ENCODE data around the gene AGPS.
"Not testable (repeated sequence)": the region's sequence is repeated elsewhere in the genome, so short reads cannot be mapped to it uniquely, and the experiment has no call there.

The AGPS gene

DNA sequence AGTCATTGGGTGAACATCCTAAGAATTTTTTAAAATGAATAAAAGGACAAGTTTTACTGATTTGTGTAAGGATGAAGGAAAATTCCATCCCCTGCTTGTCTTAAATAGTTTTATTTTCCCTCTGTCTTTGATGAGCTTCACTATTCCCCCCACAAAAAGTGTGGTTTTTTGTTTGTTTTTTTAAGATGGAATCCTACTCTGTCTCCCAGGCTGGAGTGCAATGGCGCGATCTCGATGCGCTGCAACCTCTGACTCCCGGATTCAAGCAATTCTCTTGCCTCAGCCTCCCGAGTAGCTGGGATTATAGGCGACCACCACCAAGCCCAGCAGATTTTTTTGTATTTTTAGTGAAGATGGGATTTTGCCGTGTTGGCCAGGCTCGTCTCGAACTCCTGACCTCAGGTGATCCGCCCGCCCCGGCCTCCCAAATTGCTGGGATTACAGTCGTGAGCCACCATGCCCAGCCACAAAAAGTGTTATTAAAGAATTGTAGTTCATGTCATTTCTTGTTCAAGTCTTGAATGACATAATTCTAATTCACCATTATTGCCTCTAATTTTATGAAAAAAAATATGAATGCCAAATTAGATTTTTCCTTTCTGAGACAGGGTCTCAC is 91.7 kb downstream of the AGPS start:
- no peak for DNase-seq (ENCODE audit: low read depth)
- TF ChIP-seq, protein P1, sequence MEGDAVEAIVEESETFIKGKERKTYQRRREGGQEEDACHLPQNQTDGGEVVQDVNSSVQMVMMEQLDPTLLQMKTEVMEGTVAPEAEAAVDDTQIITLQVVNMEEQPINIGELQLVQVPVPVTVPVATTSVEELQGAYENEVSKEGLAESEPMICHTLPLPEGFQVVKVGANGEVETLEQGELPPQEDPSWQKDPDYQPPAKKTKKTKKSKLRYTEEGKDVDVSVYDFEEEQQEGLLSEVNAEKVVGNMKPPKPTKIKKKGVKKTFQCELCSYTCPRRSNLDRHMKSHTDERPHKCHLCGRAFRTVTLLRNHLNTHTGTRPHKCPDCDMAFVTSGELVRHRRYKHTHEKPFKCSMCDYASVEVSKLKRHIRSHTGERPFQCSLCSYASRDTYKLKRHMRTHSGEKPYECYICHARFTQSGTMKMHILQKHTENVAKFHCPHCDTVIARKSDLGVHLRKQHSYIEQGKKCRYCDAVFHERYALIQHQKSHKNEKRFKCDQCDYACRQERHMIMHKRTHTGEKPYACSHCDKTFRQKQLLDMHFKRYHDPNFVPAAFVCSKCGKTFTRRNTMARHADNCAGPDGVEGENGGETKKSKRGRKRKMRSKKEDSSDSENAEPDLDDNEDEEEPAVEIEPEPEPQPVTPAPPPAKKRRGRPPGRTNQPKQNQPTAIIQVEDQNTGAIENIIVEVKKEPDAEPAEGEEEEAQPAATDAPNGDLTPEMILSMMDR (conservative IDR thresholded peaks at IDR 0.05; ENCODE audit: low read depth, low read length): no peak
- no peak overlapping the region for H3K4me3 ChIP-seq (ENCODE audit: low read length)

DNA sequence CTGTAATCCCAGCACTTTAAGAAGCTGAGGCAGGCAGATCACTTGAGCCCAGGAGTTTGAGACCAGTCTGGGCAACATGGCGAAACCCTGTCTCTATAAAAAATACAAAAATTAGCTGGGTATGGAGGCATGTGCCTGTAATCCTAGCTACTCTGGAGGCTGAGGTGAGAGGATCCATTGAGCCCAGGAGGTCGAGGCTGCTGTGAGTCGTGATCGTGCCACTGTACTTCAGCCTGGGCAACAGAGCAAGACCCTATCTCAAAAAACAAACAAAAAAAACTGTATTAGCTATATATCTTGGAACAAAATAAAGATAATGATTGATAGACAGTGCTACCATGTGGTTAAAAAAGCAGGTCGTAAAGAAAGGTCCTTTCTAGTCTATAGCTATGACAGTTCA is 93.1 kb downstream of the AGPS start:
- H3K4me3 ChIP-seq (ENCODE audit: low read length): not testable (repeated sequence)

DNA sequence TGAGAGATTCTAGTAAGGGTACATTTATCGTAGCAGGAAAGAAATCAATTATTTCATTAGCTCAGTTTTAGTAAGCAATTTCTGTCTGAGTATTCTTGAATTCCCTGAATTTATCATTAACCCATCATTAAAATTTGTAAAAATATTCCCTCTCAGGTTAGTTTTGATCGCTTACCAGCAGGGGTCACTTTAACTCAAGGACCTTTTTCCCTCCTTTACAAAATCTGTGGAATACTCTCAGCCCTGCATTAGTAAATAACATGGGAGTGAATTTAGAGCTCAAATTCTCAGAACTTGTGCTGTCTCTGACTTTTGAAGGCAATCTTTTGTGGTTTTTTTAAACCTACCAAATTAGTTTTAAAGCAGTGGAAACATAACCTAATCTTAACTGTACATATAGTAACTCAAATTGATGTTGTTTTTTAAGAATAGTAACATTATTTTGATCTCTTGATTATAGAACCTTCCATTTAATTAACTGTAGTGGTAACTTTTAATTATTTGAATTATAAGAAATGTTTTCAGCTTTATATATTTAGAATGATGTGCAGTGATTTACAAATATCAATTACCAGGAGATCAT is 97.2 kb downstream of the AGPS start:
- no peak for DNase-seq (ENCODE audit: low read depth)
- TF ChIP-seq, protein P1 (conservative IDR thresholded peaks at IDR 0.05; ENCODE audit: low read depth, low read length): peak; percentile 71
- no peak overlapping the region for H3K4me3 ChIP-seq (ENCODE audit: low read length)

More for the DNA sequence above, 93.1 kb downstream of the AGPS start:
- DNase-seq (ENCODE audit: low read depth): not testable (repeated sequence)

DNA sequence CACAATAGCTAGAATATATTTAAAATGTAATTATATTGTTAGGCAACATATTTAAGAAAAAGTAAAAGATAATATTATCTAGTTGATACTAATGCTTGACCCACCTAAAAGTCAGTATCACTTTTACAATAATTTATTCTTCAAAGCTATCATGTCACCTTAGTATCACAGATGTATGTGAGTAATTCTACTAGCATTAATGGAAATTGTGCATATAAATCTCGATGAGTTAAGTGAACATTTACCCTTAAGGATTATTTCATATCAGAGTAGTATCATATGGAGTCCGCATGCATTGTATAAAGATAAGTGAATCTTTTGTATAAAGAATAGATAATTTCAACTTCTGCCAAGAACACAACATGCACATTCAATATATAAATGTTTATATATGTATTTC is 103.4 kb downstream of the AGPS start:
- no peak overlapping the region for H3K4me3 ChIP-seq (ENCODE audit: low read length)
- DNase-seq (ENCODE audit: low read depth): no peak
- TF ChIP-seq, protein P1 (conservative IDR thresholded peaks at IDR 0.05; ENCODE audit: low read depth, low read length): no peak

DNA sequence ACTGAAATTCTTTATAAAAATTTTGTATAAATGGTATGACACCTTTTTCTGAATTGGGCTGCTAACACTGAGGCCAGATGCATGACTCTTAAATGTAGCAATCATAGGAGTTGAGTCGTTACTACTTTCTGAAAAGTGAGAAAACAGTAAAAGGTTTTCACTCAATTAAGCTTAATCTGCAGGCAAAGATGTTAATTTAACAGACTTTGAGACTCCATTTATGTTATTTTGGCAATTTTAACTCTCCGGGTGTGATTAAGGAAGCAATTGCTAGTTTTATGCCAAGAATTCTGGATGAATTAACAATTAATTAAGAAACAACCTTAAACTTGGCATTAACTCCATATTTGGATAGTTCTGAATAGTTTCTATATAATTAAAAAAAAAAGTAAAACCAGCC is 104.3 kb downstream of the AGPS start:
- TF ChIP-seq, protein P1 (conservative IDR thresholded peaks at IDR 0.05; ENCODE audit: low read depth, low read length): no peak
- H3K4me3 ChIP-seq (ENCODE audit: low read length): no peak overlapping the region
- DNase-seq (ENCODE audit: low read depth): no peak

DNA sequence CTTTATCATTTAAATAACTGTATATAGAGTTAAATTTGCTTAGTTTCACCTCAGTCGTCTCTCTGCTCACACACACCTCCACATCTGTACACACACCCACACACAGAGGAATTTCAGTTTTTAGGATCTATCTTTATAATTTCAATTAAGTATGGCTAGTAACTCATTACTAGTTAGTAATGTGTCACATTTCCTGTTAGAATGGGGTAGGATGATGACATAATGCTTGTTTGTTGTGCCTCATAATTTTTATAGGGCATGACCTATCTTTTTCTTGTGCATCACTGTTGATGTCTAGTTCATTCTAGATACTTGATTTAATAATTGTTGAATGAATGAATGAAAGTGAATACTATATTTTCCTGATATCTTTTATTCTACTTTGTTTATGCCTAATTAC is 108.6 kb downstream of the AGPS start:
- no peak for DNase-seq (ENCODE audit: low read depth)
- H3K4me3 ChIP-seq (ENCODE audit: low read length): no peak overlapping the region

DNA sequence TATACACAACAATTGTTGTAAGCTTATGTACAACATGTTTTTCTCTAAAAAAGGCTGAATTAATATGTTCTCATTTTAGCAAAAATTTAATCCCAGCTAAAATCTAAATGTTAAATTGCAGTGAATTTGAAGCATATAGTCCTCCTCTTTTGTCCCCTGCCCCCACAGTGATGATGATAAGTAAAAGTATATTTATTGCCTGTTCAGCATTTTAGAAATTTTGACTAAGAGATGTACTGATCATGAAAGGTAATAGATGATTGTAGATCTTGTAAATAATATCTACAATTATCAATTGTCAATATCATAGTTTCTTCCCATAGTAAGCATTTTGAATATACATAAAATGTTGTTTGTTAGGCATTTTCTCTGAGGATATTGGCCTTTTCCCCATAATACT is 113.9 kb downstream of the AGPS start:
- DNase-seq (ENCODE audit: low read depth): no peak
- no peak overlapping the region for H3K4me3 ChIP-seq (ENCODE audit: low read length)
- TF ChIP-seq, protein P1 (conservative IDR thresholded peaks at IDR 0.05; ENCODE audit: low read depth, low read length): no peak

More for the DNA sequence above, 108.6 kb downstream of the AGPS start:
- TF ChIP-seq, protein P1 (conservative IDR thresholded peaks at IDR 0.05; ENCODE audit: low read depth, low read length): no peak

Measured in retinal pigment epithelial cell (primary cell).